ENCODE measurements around the gene ADM. TPM values are rescaled to one million over a fixed set of nuclear protein-coding genes. Genes with fewer than 3 reads are reported as not detected.

ADM gene
- total RNA-seq, 4 donors from 2014 or later, result 233 to 1,099 (median 623) TPM

DNA sequence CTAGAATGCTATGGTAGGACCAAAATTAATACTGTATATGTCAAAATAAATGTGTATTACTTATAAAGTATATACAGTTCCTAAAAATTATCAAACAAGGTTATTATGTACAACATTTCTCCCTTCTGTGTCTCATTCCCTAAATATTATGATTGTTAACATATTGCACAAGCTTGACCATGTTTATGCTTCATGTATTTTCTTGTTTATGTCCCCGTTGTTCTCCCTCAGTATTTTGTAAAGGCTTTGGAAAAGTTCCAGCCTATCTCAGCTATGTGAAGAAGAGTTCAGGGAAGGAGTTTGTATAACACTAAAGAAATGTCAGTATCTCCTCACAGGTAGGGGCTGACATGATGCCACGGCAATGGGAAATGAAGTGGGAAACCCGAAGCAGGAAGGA lies 19.6 kb downstream of the ADM start:
- DNase-seq (ENCODE audit: low spot score) (no peak), ATAC-seq (ENCODE audit: low FRiP score) (no peak)
- TF ChIP-seq, protein P1, sequence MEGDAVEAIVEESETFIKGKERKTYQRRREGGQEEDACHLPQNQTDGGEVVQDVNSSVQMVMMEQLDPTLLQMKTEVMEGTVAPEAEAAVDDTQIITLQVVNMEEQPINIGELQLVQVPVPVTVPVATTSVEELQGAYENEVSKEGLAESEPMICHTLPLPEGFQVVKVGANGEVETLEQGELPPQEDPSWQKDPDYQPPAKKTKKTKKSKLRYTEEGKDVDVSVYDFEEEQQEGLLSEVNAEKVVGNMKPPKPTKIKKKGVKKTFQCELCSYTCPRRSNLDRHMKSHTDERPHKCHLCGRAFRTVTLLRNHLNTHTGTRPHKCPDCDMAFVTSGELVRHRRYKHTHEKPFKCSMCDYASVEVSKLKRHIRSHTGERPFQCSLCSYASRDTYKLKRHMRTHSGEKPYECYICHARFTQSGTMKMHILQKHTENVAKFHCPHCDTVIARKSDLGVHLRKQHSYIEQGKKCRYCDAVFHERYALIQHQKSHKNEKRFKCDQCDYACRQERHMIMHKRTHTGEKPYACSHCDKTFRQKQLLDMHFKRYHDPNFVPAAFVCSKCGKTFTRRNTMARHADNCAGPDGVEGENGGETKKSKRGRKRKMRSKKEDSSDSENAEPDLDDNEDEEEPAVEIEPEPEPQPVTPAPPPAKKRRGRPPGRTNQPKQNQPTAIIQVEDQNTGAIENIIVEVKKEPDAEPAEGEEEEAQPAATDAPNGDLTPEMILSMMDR (IDR thresholded peaks at IDR 0.05), result no peak

DNA sequence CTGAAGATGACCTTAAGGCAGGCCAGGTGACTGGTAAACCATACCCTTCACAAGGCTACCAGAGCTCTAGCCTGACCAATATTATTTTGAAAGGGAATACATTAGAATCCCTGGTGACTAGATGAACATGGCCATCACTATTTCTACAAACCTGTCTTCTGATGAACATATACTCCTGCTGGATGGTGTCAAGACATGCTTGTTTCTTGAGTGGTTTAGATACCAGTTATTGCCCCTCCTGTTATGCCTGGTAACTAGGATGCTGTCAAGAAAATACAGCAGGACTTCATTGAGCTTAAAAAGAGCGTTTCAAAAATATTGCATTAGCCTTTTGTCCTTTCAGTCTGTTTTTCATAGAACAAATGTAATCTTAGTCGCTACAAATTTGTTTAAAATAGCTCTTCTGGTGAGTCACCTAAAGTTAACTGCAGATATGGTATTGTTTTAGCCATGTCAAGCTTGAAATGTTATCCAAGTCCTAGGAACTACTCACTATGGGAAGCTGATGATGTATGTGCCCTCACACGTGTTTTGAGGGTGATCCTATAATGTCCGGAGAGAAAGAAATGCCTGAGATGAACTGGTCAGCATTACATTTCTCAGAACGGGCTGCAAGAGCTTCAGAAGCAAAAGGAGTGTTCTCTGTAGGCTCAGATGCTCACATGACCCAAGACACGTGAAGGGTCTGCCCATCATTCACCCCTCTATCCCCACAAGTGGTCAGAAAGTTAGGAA lies 20.6 kb downstream of the ADM start:
- DNase-seq (ENCODE audit: low spot score) (no peak), ATAC-seq (ENCODE audit: low FRiP score) (no peak)
- TF ChIP-seq, protein P1 (IDR thresholded peaks at IDR 0.05), result no peak

DNA sequence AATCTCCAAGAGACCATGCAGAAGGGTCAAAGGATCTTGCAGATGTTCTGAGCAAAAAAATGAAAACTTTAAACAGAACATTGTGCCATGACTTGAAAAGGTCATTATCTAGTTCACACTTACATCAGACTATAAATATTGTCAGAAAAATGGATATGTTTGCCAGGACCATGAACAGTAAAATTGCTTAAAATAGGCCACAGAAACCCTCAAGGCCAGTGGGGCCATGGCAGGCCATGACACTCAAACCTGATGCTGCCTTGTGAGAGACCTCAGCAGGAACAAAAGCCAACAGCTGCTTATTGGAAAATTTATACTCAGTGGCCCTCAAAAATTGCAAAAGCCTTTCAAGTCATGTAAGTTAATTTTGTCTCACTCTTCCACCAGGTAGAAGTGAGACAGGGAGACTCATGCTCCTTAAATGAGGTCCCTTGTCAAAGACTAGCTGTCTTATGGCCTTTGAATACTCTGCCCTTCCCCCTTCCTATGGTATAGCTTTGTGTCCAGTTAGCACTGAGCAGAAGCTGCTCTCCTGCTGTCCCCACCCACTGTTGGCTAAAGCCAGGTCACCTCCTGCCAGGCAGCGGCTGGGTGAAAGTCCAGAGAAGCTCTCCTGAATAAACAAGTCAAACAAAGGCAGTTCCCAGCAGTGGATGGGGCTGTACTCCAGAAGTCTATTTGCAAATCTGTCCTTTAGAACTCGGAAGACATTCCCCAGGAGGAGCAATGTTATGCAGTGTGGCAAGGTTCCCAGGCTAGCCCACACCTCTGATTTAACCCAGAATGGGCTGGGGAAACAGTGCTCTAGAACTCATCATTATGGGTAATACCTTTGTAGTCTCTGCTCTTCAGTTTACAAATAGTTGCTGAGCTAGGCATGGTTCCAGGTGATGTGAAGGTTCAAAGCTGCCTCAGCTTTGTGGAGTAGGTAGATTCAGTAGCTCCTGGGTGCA lies 21.4 kb downstream of the ADM start:
- DNase-seq (ENCODE audit: low spot score), result no peak
- TF ChIP-seq, protein P1 (IDR thresholded peaks at IDR 0.05), result no peak
- ATAC-seq (ENCODE audit: low FRiP score), result no peak

DNA sequence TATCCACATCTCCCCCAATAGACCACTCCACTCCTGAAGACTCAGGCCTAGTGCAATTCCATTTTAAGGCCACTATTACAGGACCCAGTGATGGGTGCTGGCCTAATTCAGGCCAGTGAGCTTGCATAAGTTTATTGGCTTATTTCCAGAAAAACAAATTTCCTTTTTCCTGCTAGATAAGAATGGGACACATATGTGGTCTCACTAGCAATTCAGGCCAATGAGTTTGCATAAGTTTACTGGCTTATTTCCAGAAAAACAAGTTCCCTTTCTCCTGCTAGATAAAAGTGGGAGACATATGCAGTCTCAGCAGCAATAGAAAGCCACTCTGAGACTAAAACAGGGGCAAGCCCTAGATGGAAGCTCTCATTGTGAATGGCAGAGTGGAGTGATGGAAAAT lies 22.4 kb downstream of the ADM start:
- DNase-seq (ENCODE audit: low spot score), result no peak
- TF ChIP-seq, protein P1 (IDR thresholded peaks at IDR 0.05), result no peak
- ATAC-seq (ENCODE audit: low FRiP score), result no peak

DNA sequence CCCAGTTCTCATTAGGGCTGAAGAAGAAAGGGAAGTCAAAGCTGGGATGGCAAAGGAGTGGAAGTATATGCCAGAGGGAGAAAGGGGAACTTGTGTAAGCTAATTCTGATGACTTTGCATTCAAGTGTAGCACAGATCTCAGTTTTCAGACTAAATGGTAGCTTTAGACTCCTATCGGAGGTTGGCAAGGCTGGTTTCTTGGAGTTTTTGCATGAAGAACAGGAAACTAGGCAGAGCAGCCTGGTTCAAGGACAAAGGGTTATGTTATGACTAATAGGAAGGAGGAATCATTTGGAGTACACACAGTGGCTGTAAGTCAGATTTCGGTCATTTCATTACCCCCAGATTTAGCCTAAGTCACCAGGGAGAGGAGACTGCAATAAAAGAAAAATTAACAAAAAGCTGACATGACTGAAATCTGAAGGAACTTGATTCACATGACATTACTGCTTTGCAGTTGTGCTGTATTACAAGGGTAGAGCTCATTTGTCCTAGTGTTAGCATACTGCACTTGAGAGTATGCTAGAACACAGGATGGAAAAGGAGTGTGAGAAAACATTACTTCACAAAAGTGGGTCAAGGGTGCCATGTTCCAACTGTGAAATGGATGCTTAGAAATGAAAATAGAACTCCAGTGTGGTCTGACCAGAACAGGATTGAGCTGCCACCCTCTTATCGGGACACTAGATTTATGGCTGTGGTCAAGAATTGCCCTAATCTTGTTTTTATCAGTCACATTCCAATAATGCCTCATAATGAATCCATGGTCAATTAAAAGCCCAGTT lies 23.6 kb downstream of the ADM start:
- DNase-seq (ENCODE audit: low spot score), result no peak
- ATAC-seq (ENCODE audit: low FRiP score), result peak; percentile 56
- TF ChIP-seq, protein P1 (IDR thresholded peaks at IDR 0.05), result no peak

DNA sequence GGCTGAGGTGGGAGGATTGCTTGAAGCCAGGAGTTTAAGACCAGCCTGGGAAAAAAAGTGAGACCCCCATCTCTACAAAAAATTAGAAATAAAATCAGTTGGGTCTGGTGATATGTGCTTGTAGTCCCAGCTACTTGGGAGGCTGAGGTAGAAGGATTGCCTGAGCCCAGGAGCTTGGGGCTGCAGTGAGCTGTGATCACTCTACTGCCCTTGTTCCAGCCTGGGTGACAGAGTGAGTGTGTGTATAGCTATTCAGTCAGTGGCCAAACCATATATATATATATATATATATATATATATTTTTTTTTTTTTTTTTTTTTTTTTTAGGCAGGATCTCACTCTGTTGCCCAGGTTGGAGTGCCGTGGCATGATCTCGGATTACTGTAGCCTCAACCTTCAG lies 24.5 kb downstream of the ADM start:
- ATAC-seq (ENCODE audit: low FRiP score), result no peak
- TF ChIP-seq, protein P1 (IDR thresholded peaks at IDR 0.05), result no peak
- no peak for DNase-seq (ENCODE audit: low spot score)

Measured in omental fat pad (tissue), 4 donors.